Neutrophil (primary cell): Measurements from ENCODE around the gene TMEM175.

Experiments used
- H3K27ac ChIP-seq: fragments of 200-600 bp; sonication (generic); 2 replicates; pipeline ENCODE4 v1.5.1; 2016; ENCODE audit warnings: mild to moderate bottlenecking, moderate library complexity
- H3K27me3 ChIP-seq: fragments of 200-600 bp; sonication (generic); 2 replicates; pipeline ENCODE4 v1.6.0; 2016; ENCODE audit warnings: mild to moderate bottlenecking
- H3K36me3 ChIP-seq: fragments of 200-600 bp; sonication (generic); 2 replicates; pipeline ENCODE4 v1.5.1; 2017
- H3K4me1 ChIP-seq, 2 experiments: fragments of 200-600 bp in 1 of 2; sonication (generic) in 1 of 2; 1 replicate in 1 of 2; 2 replicates in 1 of 2; pipeline versions ENCODE4 v1.5.1 to v1.6.1; 2013 to 2016; ENCODE audit warnings: low read depth in 1 of 2, low read length in 1 of 2, mild to moderate bottlenecking in 1 of 2, moderate library complexity in 1 of 2; ENCODE audit not compliant: control insufficient read depth in 1 of 2, insufficient read depth in 1 of 2
- H3K4me3 ChIP-seq, 2 experiments: fragments of 200-600 bp in 1 of 2; sonication (generic) in 1 of 2; 1 replicate in 1 of 2; 2 replicates in 1 of 2; pipeline ENCODE4 v1.5.1; 2013 to 2016; ENCODE audit warnings: low read depth in 1 of 2, low read length in 1 of 2, mild to moderate bottlenecking in 1 of 2, moderate library complexity in 1 of 2
- H3K9me3 ChIP-seq: fragments of 200-600 bp; sonication (generic); 2 replicates; pipeline ENCODE4 v1.5.1; 2016
- CTCF ChIP-seq: fragments of 200-600 bp; sonication (generic); IDR thresholded peaks from 2 replicates; pipeline ENCODE4 v1.5.1; 2016; ENCODE audit warnings: antibody characterized with exemption

Gene TMEM175

GRCh38 chr4:982814-983213 lies 50.6 kb downstream of the TMEM175 start:
- no peak for TF ChIP-seq CTCF
- no peaks in the 10 kb centered on the region for H3K9me3 ChIP-seq
- peaks cover 10% of the 10 kb centered on the region for H3K27me3 ChIP-seq
- H3K4me3 ChIP-seq, result no peak overlapping the region
- peaks cover 37 to 44% of the 10 kb centered on the region in 2 experiments for H3K4me1 ChIP-seq
- H3K27ac ChIP-seq, result no peak overlapping the region
- no peaks in the 10 kb centered on the region for H3K36me3 ChIP-seq

GRCh38 chr4:984336-985054 lies 52.2 kb downstream of the TMEM175 start:
- peaks cover 23 to 30% of the 10 kb centered on the region in 2 experiments for H3K4me1 ChIP-seq
- H3K9me3 ChIP-seq, result no peaks in the 10 kb centered on the region
- no peak for TF ChIP-seq CTCF
- peaks cover 10% of the 10 kb centered on the region for H3K27me3 ChIP-seq
- no peak overlapping the region for H3K27ac ChIP-seq
- H3K36me3 ChIP-seq, result no peaks in the 10 kb centered on the region
- H3K4me3 ChIP-seq, result peak overlapping the region in 1 of 2 experiments; percentile 13

GRCh38 chr4:985123-985830 lies 53.0 kb downstream of the TMEM175 start:
- Histone ChIP-seq H3K27ac (no peak overlapping the region), H3K36me3 (no peaks in the 10 kb centered on the region), H3K9me3 (no peaks in the 10 kb centered on the region), H3K27me3 (peaks cover 10% of the 10 kb centered on the region), H3K4me1 (peaks cover 19 to 24% of the 10 kb centered on the region in 2 experiments), H3K4me3 (peak overlapping the region in 1 of 2 experiments; percentile 13)
- no peak for TF ChIP-seq CTCF

- no peaks in the 10 kb centered on the region for H3K9me3 ChIP-seq
- peaks cover 10% of the 10 kb centered on the region for H3K27me3 ChIP-seq
- peaks cover 19 to 24% of the 10 kb centered on the region in 2 experiments for H3K4me1 ChIP-seq
- no peaks in the 10 kb centered on the region for H3K36me3 ChIP-seq
- no peak for TF ChIP-seq CTCF
- H3K27ac ChIP-seq, result peak overlapping the region; percentile 27
- peak overlapping the region; percentile 61 to 73 for H3K4me3 ChIP-seq
Observed at GRCh38 chr4:986428-986878, 54.2 kb downstream of the TMEM175 start.

GRCh38 chr4:986879-987623 lies 54.8 kb downstream of the TMEM175 start, which contains the start of gene IDUA:
TSS of gene IDUA (plus strand) at chr4:987044. CDS start at chr4:987085, 41 bp downstream.
- H3K4me1 ChIP-seq, result peaks cover 19 to 24% of the 10 kb centered on the region in 2 experiments
- H3K4me3 ChIP-seq, result peak within 1 kb of the TSS; percentile 61 to 73
- TF ChIP-seq CTCF, result no peak
- peak within 1 kb of the TSS; percentile 27 for H3K27ac ChIP-seq
- peaks cover 10% of the 10 kb centered on the region for H3K27me3 ChIP-seq
- no peaks in the 10 kb centered on the region for H3K36me3 ChIP-seq
- no peaks in the 10 kb centered on the region for H3K9me3 ChIP-seq
